ES-I3 (cell line): ENCODE results near the gene COL24A1.

Experiments
- H3K36me3 ChIP-seq: 2 replicates; pipeline ENCODE4 v1.6.1; 2013; ENCODE audit warnings: mild to moderate bottlenecking, low read length, control low read depth, moderate library complexity; ENCODE audit not compliant: insufficient read depth
- H3K4me1 ChIP-seq: 2 replicates; pipeline ENCODE4 v1.6.1; 2013; ENCODE audit warnings: mild to moderate bottlenecking, control low read depth, low read length; ENCODE audit not compliant: insufficient read depth
- H3K9ac ChIP-seq: 2 replicates; pipeline ENCODE4 v1.6.1; 2013; ENCODE audit warnings: low read depth, mild to moderate bottlenecking, low read length, moderate library complexity
- H3K9me3 ChIP-seq: 2 replicates; pipeline ENCODE4 v1.6.1; 2013; ENCODE audit warnings: mild to moderate bottlenecking, low read length, moderate library complexity; ENCODE audit not compliant: control insufficient read depth, insufficient read depth

The COL24A1 gene

DNA sequence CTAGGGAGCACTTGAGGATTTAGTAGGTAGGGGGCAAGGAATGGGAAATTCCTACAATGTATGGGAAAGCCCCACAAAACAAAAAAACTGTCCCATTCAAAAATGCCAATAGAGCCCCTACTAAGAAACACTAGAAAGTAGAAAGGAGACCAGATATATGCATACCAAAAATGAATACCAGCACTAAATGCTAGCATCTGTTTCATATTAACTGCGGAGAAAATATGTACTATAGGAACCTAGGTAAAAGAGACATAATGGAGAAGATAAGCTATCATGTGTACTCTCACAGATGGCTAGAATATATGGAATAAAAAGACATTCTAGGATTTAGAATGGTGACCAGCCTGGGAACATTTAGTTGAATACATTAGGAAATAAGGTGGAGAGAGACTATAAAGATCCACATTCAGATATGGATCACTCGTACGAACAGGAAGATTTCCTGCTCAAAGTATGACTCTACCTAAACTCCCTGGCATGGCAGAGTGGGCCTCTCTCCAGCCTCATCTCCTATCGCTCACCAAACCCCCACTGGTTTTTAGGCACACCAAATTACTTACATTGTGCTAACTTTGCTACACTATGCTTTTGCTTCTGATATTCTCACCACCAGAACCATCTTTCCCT is 466.7 kb downstream of the COL24A1 start:
- Histone ChIP-seq H3K9ac (no peak overlapping the region), H3K9me3 (no peaks in the 10 kb centered on the region), H3K36me3 (0 out of 2 replicates have a peak, but pooled peaks cover 2% of the 10 kb centered on the region), H3K4me1 (no peaks in the 10 kb centered on the region)

DNA sequence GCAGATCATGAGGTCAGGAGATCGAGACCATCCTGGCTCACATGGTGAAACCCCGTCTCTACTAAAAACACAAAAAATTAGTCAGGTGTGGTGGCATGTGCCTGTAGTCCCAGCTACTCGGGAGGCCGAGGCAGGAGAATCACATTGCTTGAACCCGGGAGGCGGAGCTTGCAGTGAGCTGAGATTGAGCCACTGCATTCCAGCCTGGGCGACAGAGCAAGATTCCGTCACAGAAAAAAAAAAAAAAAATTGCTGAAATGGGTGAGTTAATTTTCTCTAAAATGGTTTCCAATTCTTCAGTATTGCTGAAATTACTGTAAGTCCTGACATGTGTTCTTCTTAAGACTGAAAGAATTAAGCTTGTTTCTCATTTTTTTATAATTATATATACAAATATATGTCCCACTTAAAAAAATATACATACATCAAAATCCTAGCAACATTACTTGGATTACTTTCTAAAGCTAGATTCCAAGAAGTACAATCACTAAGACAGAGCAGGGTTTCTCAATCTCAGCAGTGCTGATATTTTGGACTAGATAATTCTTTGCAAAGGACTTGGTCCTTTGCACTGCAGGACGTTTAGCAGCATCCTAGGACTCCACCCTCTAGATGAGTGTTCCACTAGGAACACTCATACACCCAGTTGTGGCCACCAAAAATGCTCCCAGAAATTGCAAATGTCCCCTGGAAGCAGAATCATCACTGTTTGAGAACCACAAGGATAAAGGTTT is 473.1 kb downstream of the COL24A1 start:
- H3K9me3 ChIP-seq: no peaks in the 10 kb centered on the region
- H3K4me1 ChIP-seq: no peaks in the 10 kb centered on the region
- no peaks in the 10 kb centered on the region for H3K36me3 ChIP-seq
- no peak overlapping the region for H3K9ac ChIP-seq

DNA sequence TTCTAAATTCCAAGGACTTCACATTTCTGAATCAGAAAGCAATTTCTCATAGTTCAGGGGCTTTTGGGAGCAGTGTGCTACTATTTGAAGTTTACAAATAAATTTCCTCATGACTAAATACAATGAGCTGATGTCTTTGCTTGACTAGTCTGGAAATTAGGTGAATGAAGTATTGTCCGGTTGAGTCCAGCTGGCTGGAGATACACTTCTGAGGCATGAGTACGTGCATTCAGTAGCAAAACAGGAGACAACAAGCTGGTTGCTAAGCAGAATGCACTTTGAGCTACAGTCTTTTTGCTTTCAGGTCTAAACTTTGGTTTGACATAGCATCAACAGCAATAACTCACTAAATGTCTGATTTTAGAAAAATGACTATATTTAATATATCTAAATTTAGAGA is 475.5 kb downstream of the COL24A1 start:
- H3K4me1 ChIP-seq: no peaks in the 10 kb centered on the region
- H3K36me3 ChIP-seq: no peaks in the 10 kb centered on the region
- H3K9ac ChIP-seq: no peak overlapping the region
- H3K9me3 ChIP-seq: no peaks in the 10 kb centered on the region
